Sigmoid colon (tissue), 7 donors: ENCODE results near the gene LTN1. TPM values are rescaled to one million over a fixed set of nuclear protein-coding genes. Genes with fewer than 3 reads are reported as not detected.

Experiments
- DNase-seq: peaks from one replicate; pipeline ENCODE4 v3.0.0-alpha.2; 2019
- H3K27ac ChIP-seq, 4 donors: fragments of 200-600 bp; sonication (generic); one replicate each; pipeline ENCODE4 v1.5.1; 2016 to 2019; ENCODE audit warnings: mild to moderate bottlenecking in 1 of 4
- H3K27me3 ChIP-seq, 3 donors: fragments of 200-600 bp; sonication (generic); one replicate each; pipeline ENCODE4 v1.5.1; 2019; ENCODE audit warnings: mild to moderate bottlenecking in 1 of 3
- H3K36me3 ChIP-seq, 4 donors: fragments of 200-600 bp; sonication (generic); one replicate each; pipeline ENCODE4 v1.5.1; 2016 to 2019
- H3K4me1 ChIP-seq, 4 donors: fragments of 200-600 bp; sonication (generic); one replicate each; pipeline ENCODE4 v1.5.1; 2017 to 2019
- H3K4me3 ChIP-seq, 4 donors: fragments of 200-600 bp; sonication (generic); one replicate each; pipeline ENCODE4 v1.5.1; 2017 to 2019; ENCODE audit warnings: mild to moderate bottlenecking in 2 of 4, moderate library complexity in 1 of 4
- H3K9me3 ChIP-seq, 4 donors: fragments of 200-600 bp in 3 of 4; sonication (generic) in 3 of 4; one replicate each; pipeline versions ENCODE4 v1.5.1 to v1.6.1; 2013 to 2019
- CTCF ChIP-seq, 4 experiments: fragments of 450-650 bp in 3 of 4; fragments of 200-600 bp in 1 of 4; IDR thresholded peaks; one replicate each; pipeline ENCODE4 v1.5.1; 2016 to 2019; ENCODE audit warnings: antibody characterized with exemption in 4 of 4, mild to moderate bottlenecking in 3 of 4, moderate library complexity in 2 of 4
- EP300 ChIP-seq, 4 donors: sonication (generic); formaldehyde crosslinking; IDR thresholded peaks; one replicate each; pipeline ENCODE4 v1.6.1; 2017; ENCODE audit warnings: antibody characterized with exemption in 4 of 4
- POLR2A ChIP-seq, 2 donors: fragments of 450-650 bp; IDR thresholded peaks; one replicate each; pipeline ENCODE4 v1.6.1; 2016; ENCODE audit warnings: antibody characterized with exemption in 2 of 2, mild to moderate bottlenecking in 2 of 2, moderate library complexity in 2 of 2
- POLR2AphosphoS5 ChIP-seq, 4 donors: sonication (generic); formaldehyde crosslinking; IDR thresholded peaks; one replicate each; pipeline ENCODE4 v1.6.1; 2017; ENCODE audit warnings: antibody characterized with exemption in 4 of 4
- WGBS, 2 donors: extraction: QIAGEN DNeasy Blood & Tissue Kit; methylation state at CpG; one replicate each; pipeline ENCODE4 v1.1.7; 2013; 5-methylcytosine and 5-hydroxymethylcytosine counted together
- intact Hi-C: fragments of 100-400 bp; cut with DNase I; formaldehyde crosslinking; loops from one replicate; pipeline ENCODE4 v1.15.1; 2023
- polyA plus RNA-seq, 3 donors: library from polyadenylated mRNA; stranded (reverse); fragments of 200-250 nt; gene quantifications; one replicate each; pipeline ENCODE4 v1.2.3, GENCODE V29; 2013
- total RNA-seq, 4 donors: library from RNA; depleted of rRNA; stranded (reverse); fragments of >200 nt; gene quantifications; one replicate each; pipeline ENCODE4 v1.1.0, GENCODE V29; 2016
- donor health status: healthy with polysubstance abuse.
- donor health status: Bipolar disorder and iron deficiency.
- donor health status: healthy.

Gene LTN1
- total and polyA plus RNA-seq, 7 donors: 3.5 to 31.0 (median 19.4) TPM

- intact Hi-C loops: no loop called here
- no peaks in the 10 kb centered on the region for H3K27me3 ChIP-seq
- H3K9me3 ChIP-seq: no peaks in the 10 kb centered on the region
- TF ChIP-seq POLR2A (IDR thresholded peaks at IDR 0.05) (no peak), EP300 (IDR thresholded peaks at IDR 0.05) (no peak), POLR2AphosphoS5 (IDR thresholded peaks at IDR 0.05) (no peak), CTCF (IDR thresholded peaks at IDR 0.05) (no peak)
- H3K27ac ChIP-seq: no peak overlapping the region
- no peak for DNase-seq
- peaks cover 0 to 6% (median 0%) of the 10 kb centered on the region in 4 donors for H3K4me1 ChIP-seq
- 92 to 97% methylated on average over 2 of the region's 2 CpGs for WGBS, 2 donors
- peaks cover 17 to 95% (median 25%) of the 10 kb centered on the region in 4 donors for H3K36me3 ChIP-seq
- H3K4me3 ChIP-seq: no peak overlapping the region
Measured at GRCh38 chr21:28962465-28962864, 30.2 kb downstream of the LTN1 start.

- H3K27me3 ChIP-seq: no peaks in the 10 kb centered on the region
- no peak for DNase-seq
- peaks cover 14 to 95% (median 23%) of the 10 kb centered on the region in 4 donors for H3K36me3 ChIP-seq
- TF ChIP-seq POLR2A (IDR thresholded peaks at IDR 0.05) (no peak), POLR2AphosphoS5 (IDR thresholded peaks at IDR 0.05) (no peak), CTCF (IDR thresholded peaks at IDR 0.05) (no peak), EP300 (IDR thresholded peaks at IDR 0.05) (no peak)
- no peak overlapping the region for H3K4me3 ChIP-seq
- intact Hi-C loops: no loop called here
- WGBS, 2 donors: 35 to 72% methylated on average over 3 of the region's 3 CpGs
- H3K27ac ChIP-seq: no peak overlapping the region
- no peaks in the 10 kb centered on the region for H3K9me3 ChIP-seq
- H3K4me1 ChIP-seq: peaks cover 0 to 6% (median 0%) of the 10 kb centered on the region in 4 donors
Measured at GRCh38 chr21:28961927-28962326, 30.8 kb downstream of the LTN1 start.

GRCh38 chr21:28960245-28960644 is 32.4 kb downstream of the LTN1 start:
- no peaks in the 10 kb centered on the region for H3K9me3 ChIP-seq
- H3K4me3 ChIP-seq: no peak overlapping the region
- 97 to 100% methylated on average over 1 of the region's 1 CpG for WGBS, 2 donors
- H3K27me3 ChIP-seq: no peaks in the 10 kb centered on the region
- no peak for TF ChIP-seq EP300 (IDR thresholded peaks at IDR 0.05)
- TF ChIP-seq CTCF (IDR thresholded peaks at IDR 0.05): no peak
- no peak for TF ChIP-seq POLR2AphosphoS5 (IDR thresholded peaks at IDR 0.05)
- no peak for TF ChIP-seq POLR2A (IDR thresholded peaks at IDR 0.05)
- no peak overlapping the region for H3K27ac ChIP-seq
- peaks cover 8 to 95% (median 16%) of the 10 kb centered on the region in 4 donors for H3K36me3 ChIP-seq
- intact Hi-C loops: no loop called here
- DNase-seq: no peak
- peaks cover 0 to 6% (median 0%) of the 10 kb centered on the region in 4 donors for H3K4me1 ChIP-seq

- intact Hi-C loops: no loop called here
- no peak for TF ChIP-seq CTCF (IDR thresholded peaks at IDR 0.05)
- TF ChIP-seq EP300 (IDR thresholded peaks at IDR 0.05): no peak
- TF ChIP-seq POLR2A (IDR thresholded peaks at IDR 0.05): no peak
- no peak for TF ChIP-seq POLR2AphosphoS5 (IDR thresholded peaks at IDR 0.05)
- peaks cover 0 to 6% (median 0%) of the 10 kb centered on the region in 4 donors for H3K4me1 ChIP-seq
Measured at GRCh38 chr21:28959367-28960099, 33.1 kb downstream of the LTN1 start.

More at GRCh38 chr21:28959367-28960099, 33.1 kb downstream of the LTN1 start:
- Histone ChIP-seq H3K27ac (no peak overlapping the region), H3K27me3 (no peaks in the 10 kb centered on the region), H3K9me3 (no peaks in the 10 kb centered on the region), H3K4me3 (no peak overlapping the region), H3K36me3 (peaks cover 8 to 95% (median 16%) of the 10 kb centered on the region in 4 donors)
- DNase-seq: no peak
- WGBS, 2 donors: 90 to 92% methylated on average over 7 of the region's 7 CpGs
